ENCODE data around the gene CTIF.

The CTIF gene

DNA sequence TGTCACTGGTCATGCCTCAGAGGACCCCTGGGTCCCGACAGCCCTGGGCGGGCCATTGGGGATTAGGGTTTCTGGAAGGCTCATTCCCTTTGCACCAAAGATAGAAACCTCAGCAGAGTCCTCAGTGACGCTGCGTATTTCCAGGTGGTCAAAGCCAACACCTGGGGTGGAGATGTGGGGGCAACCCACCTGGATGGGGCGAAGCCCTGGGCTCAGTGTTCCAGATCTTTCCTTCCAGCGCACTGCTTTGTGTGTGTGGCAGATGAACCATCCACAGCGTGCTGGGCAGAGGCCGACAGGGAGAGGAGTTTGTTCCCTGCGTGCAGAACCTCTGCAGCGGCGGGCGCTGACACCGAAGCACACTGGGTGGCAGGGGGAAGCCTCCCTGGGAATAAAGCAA lies 143.9 kb downstream of the CTIF start:
- no peak for DNase-seq (ENCODE audit: low spot score)

DNA sequence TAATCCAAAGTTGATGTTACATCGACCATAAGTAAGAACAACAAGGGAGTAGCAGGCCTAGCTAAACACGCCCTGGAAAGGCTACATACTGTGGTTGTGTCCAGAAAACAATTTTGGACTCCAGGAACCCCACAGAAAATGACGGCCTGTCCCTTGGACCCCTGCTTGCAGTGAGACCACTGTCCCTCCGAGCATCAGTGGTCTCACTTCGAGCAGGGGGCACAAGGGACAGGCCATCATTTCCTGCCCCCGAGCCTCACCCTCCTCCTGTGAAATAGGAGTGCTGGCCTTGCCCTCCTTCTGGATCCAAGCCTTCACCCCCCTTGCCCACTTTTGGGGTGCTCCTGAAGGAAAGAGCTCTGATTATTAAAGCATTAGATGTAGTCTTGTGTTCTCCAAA lies 144.4 kb downstream of the CTIF start:
- no peak for DNase-seq (ENCODE audit: low spot score)

DNA sequence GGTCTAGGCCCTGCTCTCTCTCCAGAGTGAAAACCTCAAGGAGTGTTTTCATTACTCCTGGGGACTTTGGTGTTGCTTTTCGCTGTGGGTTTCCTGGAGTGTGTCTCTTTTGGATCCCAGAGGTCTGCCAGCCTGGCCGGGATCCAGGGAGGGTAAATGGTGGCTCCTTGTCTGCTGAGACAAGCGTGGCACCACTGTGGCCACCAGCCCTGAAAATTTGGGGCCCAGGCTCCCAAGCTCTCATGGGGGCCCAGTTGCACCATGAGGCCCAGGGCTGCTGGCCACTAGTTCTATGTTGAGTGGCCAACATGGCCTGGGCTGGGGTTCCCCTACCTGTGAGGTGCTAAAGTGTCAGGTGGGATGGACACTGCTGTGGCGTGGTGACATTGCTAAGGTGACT lies 144.8 kb downstream of the CTIF start:
- no peak for DNase-seq (ENCODE audit: low spot score)

DNA sequence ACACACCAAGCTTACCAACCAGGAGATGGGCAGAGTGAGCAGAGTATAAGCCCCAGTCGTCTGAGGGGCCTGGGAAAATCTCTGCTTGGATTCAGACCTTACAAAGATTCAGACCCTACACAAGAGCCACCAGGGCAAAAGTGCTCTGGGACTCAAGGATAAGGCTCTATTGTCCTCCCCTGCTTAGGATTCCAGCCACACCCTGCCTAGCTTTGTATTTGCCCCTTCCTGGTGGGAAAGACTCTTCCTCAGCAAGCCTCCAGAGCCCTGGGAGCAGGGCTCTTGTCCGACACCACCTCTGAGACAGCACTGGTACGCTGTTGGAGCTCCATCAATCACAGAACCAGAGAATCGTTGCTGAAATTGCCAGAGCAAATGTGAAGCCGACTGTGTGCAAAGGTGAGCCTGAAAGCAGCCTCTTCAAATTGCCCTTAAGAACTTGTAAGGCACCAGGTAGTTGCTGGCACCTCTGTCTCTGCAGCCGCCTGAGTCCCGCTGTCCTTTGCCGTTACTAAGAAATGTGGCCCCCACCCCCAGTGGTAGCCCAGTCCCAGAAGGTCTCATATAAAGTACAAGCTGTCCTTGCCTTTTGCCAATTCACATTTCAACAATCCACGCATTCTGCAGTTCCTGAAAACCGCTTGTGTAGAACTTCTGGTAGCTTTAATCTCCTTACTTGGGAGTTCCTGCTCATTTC lies 148.7 kb downstream of the CTIF start:
- no peak for DNase-seq (ENCODE audit: low spot score)

DNA sequence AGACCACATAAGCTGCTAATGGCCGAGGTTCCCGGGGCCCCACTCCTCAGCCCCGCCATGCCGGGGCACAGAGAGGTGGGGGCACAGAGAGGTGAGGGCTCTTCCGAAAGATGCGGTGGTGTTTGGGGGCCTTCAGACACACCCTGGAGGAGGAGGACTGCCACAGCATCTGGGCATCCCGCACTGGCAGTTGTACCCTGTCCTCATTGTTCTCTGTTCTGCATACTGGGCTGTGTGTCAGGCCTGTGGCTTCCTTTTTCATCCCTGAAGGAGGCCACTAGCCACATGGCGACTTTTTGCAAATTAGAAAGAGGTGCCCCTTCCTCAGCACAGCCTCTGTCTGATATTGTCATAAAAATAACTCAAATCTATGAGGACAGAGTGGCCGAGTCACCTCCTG lies 150.1 kb downstream of the CTIF start:
- no peak for DNase-seq (ENCODE audit: low spot score)

DNA sequence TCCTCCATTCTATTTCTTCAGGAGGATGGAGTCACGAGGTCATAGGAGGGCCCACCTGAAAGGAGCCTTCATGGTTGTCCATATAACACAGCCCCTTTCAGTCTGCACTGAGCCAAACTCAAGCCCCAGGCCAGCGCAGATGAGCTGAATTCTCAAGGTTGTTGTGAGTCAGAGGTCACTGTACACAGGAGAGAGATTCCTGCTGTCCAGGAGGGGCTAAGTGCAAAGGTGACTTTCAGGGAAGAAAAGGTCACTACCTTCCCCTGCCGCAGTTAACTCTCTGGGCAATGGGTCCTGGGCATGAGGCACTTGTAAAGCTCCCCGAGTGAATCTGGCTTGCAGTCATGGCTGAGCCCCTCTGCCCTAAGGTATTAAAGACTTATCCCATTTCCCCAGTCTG lies 150.7 kb downstream of the CTIF start:
- no peak for DNase-seq (ENCODE audit: low spot score)

DNA sequence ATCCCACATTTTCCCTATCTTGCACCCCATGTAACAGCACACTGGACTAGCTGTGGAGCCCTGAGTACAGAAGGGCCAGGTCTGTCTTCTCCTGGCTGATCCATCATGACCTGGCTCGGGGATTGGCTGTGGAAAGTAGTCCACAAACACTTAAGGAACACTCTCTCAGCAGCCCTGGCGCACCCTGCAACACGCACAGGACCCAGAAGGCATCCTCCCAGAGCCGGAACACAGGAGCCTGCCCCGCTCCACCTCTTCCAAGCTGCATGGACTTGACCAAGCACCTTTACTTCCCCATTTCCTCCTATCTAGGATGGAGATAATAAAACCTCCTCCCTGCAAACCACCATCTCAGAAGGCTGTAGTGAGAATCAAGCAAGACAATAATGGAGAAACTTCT lies 151.7 kb downstream of the CTIF start:
- no peak for DNase-seq (ENCODE audit: low spot score)

DNA sequence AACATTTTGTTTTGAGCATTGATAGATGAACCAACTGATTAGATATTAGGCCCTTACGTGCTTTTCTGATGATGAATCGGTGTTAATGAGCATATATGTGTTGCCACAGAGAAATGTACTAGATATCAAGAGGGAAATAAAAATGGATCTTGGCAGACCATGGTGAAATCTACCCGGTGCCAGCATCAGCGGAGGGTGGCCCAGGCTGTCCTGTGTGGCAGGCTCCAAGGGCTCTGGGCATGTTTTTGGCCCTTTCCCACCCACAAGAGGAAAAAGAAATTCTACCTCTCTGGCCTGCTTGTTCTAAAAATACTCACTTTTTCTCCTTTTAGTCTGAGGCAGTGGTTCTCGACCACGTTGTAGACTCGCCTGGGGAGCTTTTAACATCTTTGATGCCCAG lies 154.2 kb downstream of the CTIF start:
- DNase-seq (ENCODE audit: low spot score): no peak

DNA sequence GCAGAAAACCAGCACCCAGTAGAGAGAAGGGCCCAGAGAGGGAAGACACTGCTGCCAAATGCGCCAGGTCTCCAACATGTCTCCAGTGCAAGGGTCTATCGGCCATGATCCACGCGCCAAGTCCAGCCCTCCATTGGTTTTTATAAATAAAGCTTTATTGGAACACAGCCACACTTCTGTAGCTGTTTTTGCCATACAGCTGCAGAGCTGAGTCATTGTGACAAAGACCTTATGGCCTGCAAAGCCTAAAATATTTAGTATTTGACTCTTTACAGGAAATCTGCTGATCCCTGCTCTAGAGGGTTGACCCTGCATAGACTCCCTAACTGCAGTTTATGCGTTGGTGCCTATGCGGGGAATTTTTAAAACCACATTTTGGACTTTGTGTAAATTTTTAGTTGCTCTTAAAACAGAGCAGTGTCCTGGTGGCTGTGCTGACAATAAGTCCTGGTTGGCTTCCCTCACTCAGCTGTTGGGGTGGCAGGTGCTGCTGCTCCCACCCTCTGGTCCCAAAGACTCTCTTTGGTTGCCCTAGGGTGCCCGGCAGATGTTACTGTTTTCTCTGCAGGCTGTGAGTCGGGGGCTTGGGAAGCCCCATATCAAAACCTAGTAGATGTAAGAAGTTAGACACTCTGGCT lies 154.9 kb downstream of the CTIF start:
- DNase-seq (ENCODE audit: low spot score): peak; percentile 12

DNA sequence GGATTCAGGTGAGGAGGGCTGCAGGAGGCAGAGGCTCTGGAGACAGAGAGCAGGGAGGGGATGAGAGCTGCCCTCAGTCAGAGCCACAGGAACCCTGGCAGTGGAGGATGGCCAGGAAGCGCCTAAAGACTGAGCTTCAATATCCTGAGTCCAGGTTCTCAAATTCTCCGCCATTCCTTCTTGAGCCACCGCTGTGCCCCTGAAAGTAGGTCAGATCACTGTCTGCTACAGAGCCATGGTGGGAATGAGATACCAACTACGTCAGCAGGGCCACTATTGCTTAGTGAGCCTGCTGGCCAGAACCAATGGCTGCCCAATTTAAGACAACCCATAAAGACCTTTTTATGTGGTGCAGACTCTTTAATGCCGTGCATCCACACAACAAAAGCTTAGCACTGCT lies 155.5 kb downstream of the CTIF start:
- no peak for DNase-seq (ENCODE audit: low spot score)

DNA sequence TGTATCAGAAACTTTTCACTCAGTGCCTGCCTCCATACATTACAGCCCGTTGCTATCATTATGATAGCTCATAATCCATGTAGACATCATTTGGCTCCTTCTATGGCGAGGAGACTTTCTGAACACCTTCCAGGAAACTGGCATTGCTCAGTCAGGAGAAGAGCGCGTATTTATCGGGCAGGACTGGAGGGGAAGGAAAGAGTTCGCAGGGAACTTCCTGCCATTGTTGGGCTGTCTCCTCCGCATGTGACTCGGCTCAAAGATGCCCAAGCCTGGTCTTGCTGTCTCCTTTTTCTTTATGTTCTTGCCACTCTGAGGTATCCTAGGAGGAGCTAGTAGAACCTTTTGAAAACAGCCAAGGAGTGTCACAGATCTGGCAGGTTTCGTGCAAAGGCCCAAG lies 156.8 kb downstream of the CTIF start:
- DNase-seq (ENCODE audit: low spot score): no peak

DNA sequence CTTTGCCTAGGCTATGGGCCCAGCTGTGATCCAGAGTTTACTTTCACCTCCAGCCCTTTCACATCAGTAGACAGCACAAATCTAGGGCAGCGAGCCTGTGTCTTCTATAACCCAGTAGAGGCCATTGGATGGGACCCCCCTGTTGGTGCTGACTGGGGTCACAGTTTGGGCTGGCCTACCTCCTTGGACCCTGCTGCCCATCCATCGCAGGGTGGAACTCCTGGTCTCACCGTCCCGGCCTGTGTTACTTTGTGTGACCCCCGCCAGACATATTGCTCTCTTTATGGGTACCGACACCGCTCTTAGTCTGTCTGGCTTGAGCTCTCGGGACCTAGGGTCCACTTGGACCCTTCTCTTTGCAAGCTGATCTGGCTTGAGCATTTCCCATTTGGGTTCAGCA lies 157.4 kb downstream of the CTIF start:
- DNase-seq (ENCODE audit: low spot score): no peak

DNA sequence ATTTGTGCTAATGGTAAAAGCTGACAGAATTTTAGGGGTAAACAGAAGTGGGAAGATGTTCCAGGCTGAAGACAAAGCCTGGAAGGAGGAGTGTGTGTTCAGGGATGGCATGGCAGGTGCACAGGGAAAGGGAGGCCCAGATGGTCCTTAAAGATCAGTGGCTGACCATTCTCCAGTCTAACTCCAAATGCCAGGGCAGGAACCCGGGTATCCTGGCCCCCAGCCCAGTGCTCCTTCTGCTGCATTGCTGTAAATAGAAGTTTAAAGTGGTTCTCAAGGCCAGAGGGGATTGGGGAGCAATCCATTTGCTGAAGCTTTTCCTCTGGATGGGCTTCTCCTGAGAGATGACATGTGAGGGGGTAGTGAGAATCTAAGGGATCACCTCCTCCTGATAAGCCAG lies 158.6 kb downstream of the CTIF start:
- DNase-seq (ENCODE audit: low spot score): no peak

DNA sequence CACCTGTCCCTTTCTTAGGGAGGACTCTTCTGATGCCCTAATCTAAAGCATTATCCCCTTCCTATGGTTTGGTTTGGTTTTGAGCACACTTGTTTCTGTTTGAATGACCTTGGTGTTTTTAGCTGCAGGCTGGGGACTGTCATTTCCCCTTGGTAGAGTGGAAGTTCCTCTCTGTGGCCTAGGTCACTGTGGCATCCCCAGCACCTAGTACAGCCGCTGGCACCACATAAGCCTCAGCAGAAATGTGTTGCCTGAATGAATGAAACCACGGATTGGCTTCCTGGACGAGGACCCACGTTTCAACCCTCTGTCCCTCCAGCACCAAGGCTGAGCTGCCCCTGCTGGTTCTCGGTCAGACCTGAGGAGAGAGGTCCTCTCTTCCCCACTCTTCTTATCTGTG lies 159.9 kb downstream of the CTIF start:
- DNase-seq (ENCODE audit: low spot score): no peak

DNA sequence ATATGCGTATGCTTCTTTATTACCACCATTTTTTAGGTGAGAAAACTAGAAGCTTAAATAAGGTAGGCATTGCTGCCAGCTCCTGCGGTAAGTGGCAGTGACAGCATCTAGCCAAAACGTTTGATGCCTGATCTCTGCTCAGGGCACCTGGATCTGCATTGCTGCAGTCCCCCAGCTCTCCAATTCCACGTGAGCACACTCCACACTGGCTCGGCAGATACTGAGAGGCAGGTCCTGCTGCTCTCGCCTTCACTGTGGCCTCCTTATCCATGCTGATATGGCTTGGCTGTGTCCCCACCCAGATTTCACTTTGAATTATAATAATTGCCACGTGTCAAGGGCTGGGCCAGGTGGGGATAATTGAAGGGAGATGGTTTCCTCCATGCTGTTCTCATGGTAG lies 160.9 kb downstream of the CTIF start:
- DNase-seq (ENCODE audit: low spot score): no peak

DNA sequence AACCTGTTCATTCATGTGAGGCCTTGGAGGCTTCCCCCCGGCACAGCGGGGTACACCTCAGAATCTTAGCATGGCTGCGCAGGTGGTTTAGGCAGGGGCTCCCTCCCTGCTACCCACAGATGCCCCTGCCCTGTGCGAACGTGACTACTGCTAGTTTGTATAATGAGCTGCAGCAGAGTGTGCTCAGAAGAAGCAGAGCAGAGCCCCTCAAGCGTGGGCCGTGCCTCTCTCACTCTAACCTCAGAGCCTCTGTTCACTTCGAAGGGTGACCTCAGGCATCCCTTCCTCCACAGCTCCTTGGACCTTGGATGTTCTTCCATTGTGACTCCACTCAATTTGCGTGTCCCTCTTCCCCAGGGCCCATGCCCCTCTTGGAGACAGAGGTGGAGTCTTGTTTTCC lies 161.6 kb downstream of the CTIF start:
- DNase-seq (ENCODE audit: low spot score): no peak

DNA sequence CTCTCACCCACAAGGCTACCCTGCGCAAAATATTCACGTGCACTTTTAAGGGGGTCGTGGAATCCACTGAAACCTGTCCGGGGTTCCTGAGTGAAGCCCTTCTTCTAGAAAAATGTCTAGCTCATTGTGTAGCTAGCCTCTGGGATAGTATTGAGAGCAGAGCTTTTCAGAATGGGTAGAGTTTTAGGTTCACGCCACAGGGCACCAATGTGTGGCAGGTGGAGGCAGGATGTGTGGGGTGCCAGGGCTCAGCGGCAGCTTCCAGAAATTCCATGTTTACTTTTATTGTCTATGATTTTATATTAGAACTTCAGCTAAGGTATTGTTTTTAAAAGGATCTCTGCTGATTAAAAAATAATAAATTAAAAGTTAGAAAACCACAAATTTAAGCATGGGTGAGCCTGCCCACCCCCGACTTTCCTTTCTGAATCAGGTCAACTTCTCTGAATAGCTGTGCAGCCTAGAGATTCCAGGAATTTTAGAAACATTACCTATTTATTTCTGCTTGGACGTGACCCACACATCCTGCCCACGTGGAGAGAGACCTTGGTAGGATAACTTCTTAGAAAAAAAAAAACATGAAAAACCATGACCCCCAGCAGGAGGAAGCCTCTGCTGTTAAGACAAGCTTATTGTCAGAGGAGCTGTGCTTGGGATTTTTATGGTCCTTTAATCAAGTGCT lies 163.7 kb downstream of the CTIF start:
- DNase-seq (ENCODE audit: low spot score): no peak

DNA sequence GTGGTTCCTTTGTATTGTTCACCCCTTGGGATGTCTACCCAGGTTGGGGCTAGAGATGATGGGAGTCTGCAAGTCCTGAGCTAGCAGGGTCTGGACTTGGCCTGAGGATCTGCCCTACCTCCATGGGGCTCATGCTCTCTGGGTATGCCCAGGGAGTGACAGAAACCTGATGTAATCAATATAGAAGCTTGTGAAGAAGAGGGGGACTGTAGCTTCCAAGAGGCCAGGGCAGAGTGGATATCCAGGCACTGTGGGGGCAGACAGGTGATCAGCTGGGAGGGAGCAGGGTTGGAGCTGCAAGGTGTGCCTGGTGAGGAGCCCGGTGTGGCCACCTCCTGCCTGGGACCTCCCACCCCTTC lies 164.2 kb downstream of the CTIF start:
- no peak for DNase-seq (ENCODE audit: low spot score)

DNA sequence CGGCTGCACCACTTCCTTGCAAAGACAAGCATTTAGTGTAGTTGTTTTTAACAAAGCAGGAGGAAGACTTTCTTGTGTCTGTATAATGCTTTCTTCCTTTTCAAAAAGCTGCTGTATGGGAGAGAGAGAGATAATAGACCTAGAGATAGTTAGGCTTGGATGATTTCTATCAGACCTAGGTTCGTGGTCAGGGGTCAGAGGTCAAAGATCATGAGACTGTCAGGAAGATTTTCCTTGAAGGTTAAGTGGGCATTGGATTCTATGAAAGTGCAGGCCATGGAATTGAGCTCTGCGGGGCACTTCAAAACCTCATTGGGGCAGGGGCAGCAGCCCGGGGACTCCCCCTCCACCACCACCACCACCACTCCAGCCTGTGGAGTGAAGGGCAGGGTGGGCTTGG lies 164.6 kb downstream of the CTIF start:
- no peak for DNase-seq (ENCODE audit: low spot score)

DNA sequence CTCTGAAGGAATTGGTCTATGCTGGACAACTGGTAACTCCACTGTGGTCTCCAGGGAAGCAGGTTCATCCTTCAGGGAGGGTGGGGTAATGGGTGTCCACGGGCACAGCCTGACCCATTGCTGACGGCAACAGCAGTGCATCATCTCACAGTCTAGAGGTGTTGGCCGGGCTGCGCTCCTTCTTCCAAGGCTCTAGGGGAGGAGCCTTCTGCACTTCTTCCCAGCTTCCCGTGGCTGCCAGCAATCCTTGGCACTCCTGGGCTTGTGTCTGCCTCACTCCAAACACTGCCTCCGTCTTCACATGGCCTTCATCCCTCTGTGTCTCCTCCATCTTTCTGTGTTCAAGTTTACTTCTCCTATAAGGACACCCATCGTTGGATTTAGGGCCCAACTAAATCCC lies 166.2 kb downstream of the CTIF start:
- DNase-seq (ENCODE audit: low spot score): no peak

DNA sequence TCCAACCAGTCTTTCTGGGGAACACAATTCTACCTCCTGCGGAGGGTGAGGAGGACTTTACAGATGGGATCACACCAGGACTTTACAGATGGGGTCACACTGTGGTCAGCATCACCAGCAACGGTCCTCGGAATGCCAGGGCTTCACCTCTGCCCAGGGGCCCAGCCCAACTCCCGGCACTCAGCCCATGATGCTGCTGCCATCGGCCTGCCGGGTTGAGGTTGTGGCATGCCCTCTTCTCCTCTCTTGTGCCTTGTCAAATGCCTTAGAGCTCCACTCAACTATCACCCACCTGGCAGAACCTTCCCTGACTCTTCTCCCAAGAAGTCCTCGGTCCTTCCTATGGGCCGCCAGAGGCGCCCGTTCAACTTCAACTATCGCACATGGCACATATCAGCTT lies 166.7 kb downstream of the CTIF start:
- DNase-seq (ENCODE audit: low spot score): no peak

DNA sequence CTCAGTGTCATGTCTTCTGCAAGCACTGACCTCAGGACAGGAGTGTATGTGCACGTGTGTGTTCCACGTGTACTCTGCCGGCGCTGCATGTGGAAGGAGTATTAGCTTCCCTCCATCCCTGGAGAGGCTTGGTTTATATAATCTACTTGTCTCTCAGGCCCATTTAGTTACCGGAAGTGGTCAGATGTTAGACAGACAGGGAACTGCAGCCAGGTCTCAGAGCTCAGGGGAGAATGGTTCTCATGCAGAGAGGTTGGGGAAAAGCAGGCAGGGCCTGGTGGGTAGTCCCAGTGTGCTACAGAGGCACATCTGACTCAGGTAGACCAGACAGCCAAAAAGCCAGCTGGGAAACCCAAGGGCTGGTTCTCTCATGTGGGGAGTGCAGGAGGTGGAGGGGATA lies 167.9 kb downstream of the CTIF start:
- DNase-seq (ENCODE audit: low spot score): no peak

DNA sequence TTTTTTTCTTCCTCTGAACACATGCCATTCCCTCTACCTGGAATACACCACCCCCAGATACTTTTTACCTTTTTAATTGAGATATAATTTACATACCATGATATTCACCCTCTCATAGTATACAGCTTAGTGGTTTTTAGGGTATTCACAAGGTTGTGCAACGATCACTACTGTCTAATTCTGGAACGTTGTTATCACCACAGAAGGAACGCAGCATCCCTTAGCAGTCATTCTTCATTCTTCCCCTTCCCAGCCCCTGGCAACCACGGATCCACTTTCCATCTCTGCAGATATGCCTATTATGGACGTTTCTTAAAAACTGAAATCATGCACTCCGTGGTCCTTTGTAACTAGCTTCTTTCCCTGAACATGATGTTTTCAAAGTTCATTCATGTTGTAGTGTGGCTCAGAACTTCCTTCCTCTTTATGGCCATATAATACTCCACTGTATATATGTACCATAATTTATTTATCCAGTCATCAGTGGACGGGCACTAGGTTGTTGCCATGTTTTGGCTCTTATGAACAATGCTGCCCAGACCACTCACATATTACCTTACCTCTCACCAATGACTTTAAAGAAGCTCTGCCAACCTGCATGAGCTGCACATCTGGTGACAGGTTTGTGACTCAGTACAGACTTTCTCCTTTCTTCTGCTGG lies 168.9 kb downstream of the CTIF start:
- DNase-seq (ENCODE audit: low spot score): no peak

Measured in RKO (cell line).